Measurements from ENCODE around the gene HSF5.
A peak's percentile ranks its signal among the peaks of the same experiment; 100 is the strongest.

The HSF5 gene

GRCh38 chr17:58385359-58385899 is 102.8 kb downstream of the HSF5 start:
- no peak overlapping the region for H3K23ac ChIP-seq (ENCODE audit: low read length)
- H2BK120ac ChIP-seq (ENCODE audit: insufficient read depth, low read length, poor library complexity): no peak overlapping the region
- no peak overlapping the region for H2AFZ ChIP-seq (ENCODE audit: insufficient read depth, low read length, poor library complexity)
- H4K8ac ChIP-seq (ENCODE audit: low read depth, low read length): no peak overlapping the region
- H2BK12ac ChIP-seq (ENCODE audit: low read length): no peak overlapping the region
- DNase-seq: peak in 1 of 2 donors; percentile 29
- no peaks in the 10 kb centered on the region for H3K9me3 ChIP-seq (ENCODE audit: insufficient read depth, low read depth, low read length)
- H3K36me3 ChIP-seq (ENCODE audit: control insufficient read depth in 1 of 2, insufficient read depth in 2 of 2, low read length in 2 of 2): no peaks in the 10 kb centered on the region
- H3K9ac ChIP-seq (ENCODE audit: low read length): no peak overlapping the region
- H4K91ac ChIP-seq (ENCODE audit: low read depth, low read length): no peak overlapping the region
- no peak overlapping the region for H4K12ac ChIP-seq (ENCODE audit: low read depth, low read length)
- no peak overlapping the region for H3K4me3 ChIP-seq (ENCODE audit: low read depth, low read length)
- no peaks in the 10 kb centered on the region for H3K27me3 ChIP-seq (ENCODE audit: insufficient read depth, low read length)
- H3K4ac ChIP-seq (ENCODE audit: low read depth, low read length): no peak overlapping the region
- H3K27ac ChIP-seq (ENCODE audit: low read depth, low read length): no peak overlapping the region
- H2AK5ac ChIP-seq (ENCODE audit: low read length): no peak overlapping the region
- peaks cover 9 to 19% of the 10 kb centered on the region in 2 experiments for H3K4me1 ChIP-seq (ENCODE audit: control insufficient read depth in 1 of 2, insufficient read depth in 2 of 2, low read length in 2 of 2)
- no peaks in the 10 kb centered on the region for H3K79me2 ChIP-seq (ENCODE audit: control insufficient read depth, insufficient read depth, low read length, poor library complexity)
- no peak overlapping the region for H3K14ac ChIP-seq (ENCODE audit: low read length)
- no peak overlapping the region for H3K4me2 ChIP-seq (ENCODE audit: low read length)
- no peak overlapping the region for H3K18ac ChIP-seq (ENCODE audit: low read length)
- no peak overlapping the region for H2BK5ac ChIP-seq (ENCODE audit: low read depth, low read length, poor library complexity)
- no CpG with 5 or more reads among the region's 4 CpGs for WGBS (ENCODE audit: extremely low coverage, insufficient coverage, insufficient read length)
- H3K79me1 ChIP-seq (ENCODE audit: low read length): no peaks in the 10 kb centered on the region

DNA sequence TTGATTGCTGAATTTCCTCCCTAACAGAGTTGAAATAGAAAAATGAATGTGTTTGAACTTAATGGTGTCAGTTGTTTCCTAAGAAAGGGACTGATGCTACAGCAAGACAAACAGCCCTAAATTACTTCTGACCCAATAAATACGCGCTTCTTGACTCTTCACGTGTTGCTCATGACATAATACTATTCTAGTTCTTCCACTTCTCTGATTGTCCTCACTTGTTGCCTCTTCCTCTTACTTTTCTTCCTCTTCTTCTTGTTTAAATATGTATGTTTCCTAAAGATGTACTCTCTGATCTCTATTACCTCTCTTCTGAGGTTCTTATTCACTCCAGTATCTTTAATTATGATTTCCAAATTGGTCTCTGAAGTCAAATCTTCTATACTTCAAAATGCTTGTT is 103.3 kb downstream of the HSF5 start:
- Histone ChIP-seq H3K27ac (ENCODE audit: low read depth, low read length) (no peak overlapping the region), H3K18ac (ENCODE audit: low read length) (no peak overlapping the region), H3K4me2 (ENCODE audit: low read length) (no peak overlapping the region), H3K14ac (ENCODE audit: low read length) (no peak overlapping the region), H2BK120ac (ENCODE audit: insufficient read depth, low read length, poor library complexity) (no peak overlapping the region), H4K91ac (ENCODE audit: low read depth, low read length) (no peak overlapping the region), H3K36me3 (ENCODE audit: control insufficient read depth in 1 of 2, insufficient read depth in 2 of 2, low read length in 2 of 2) (no peaks in the 10 kb centered on the region), H3K27me3 (ENCODE audit: insufficient read depth, low read length) (no peaks in the 10 kb centered on the region), H3K4ac (ENCODE audit: low read depth, low read length) (no peak overlapping the region), H4K8ac (ENCODE audit: low read depth, low read length) (no peak overlapping the region), H3K79me2 (ENCODE audit: control insufficient read depth, insufficient read depth, low read length, poor library complexity) (no peaks in the 10 kb centered on the region), H3K4me3 (ENCODE audit: low read depth, low read length) (no peak overlapping the region), H2AK5ac (ENCODE audit: low read length) (no peak overlapping the region), H4K12ac (ENCODE audit: low read depth, low read length) (no peak overlapping the region), H2BK12ac (ENCODE audit: low read length) (no peak overlapping the region), H3K23ac (ENCODE audit: low read length) (no peak overlapping the region), H2AFZ (ENCODE audit: insufficient read depth, low read length, poor library complexity) (no peak overlapping the region), H3K4me1 (ENCODE audit: control insufficient read depth in 1 of 2, insufficient read depth in 2 of 2, low read length in 2 of 2) (peaks cover 9 to 22% of the 10 kb centered on the region in 2 experiments), H3K9me3 (ENCODE audit: insufficient read depth, low read depth, low read length) (no peaks in the 10 kb centered on the region), H3K9ac (ENCODE audit: low read length) (no peak overlapping the region), H2BK5ac (ENCODE audit: low read depth, low read length, poor library complexity) (no peak overlapping the region), H3K79me1 (ENCODE audit: low read length) (no peaks in the 10 kb centered on the region)
- DNase-seq: no peak
- no CpG with 5 or more reads among the region's 3 CpGs for WGBS (ENCODE audit: extremely low coverage, insufficient coverage, insufficient read length)

DNA sequence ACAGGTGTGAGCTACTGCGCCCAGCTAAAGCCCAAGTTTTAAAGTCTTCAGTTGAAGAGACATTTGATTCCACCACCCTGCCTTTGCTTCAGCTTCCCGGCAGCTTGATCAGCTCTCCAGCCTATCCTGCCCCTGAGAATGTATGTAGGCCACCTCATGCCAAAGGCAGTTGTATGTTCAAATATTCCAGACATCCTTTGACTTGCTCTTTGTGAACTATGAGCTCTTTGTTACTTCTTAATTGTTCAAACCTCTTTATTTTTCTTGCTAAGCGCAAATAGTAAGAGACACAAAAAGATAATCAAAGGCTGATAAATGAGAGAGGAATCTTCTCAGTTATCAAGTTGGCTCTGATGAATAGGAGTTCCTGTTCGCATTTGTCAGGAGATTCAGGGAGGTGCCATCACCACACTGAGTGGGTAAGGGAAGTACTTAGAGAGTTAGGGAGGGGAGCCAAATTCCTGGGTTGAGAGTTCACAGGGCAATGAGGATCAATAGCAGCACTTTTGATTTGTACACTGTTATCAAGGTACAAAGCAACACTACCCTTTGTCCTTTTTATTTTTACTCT is 104.2 kb downstream of the HSF5 start:
- Histone ChIP-seq H3K4me2 (ENCODE audit: low read length) (no peak overlapping the region), H2BK5ac (ENCODE audit: low read depth, low read length, poor library complexity) (no peak overlapping the region), H2BK12ac (ENCODE audit: low read length) (peak overlapping the region; percentile 53), H3K23ac (ENCODE audit: low read length) (no peak overlapping the region), H3K4ac (ENCODE audit: low read depth, low read length) (no peak overlapping the region), H3K4me3 (ENCODE audit: low read depth, low read length) (no peak overlapping the region), H3K36me3 (ENCODE audit: control insufficient read depth in 1 of 2, insufficient read depth in 2 of 2, low read length in 2 of 2) (no peaks in the 10 kb centered on the region), H2BK120ac (ENCODE audit: insufficient read depth, low read length, poor library complexity) (no peak overlapping the region), H3K4me1 (ENCODE audit: control insufficient read depth in 1 of 2, insufficient read depth in 2 of 2, low read length in 2 of 2) (peaks cover 15 to 28% of the 10 kb centered on the region in 2 experiments), H4K91ac (ENCODE audit: low read depth, low read length) (no peak overlapping the region), H2AFZ (ENCODE audit: insufficient read depth, low read length, poor library complexity) (no peak overlapping the region), H3K9me3 (ENCODE audit: insufficient read depth, low read depth, low read length) (no peaks in the 10 kb centered on the region), H4K8ac (ENCODE audit: low read depth, low read length) (no peak overlapping the region), H3K18ac (ENCODE audit: low read length) (no peak overlapping the region), H3K9ac (ENCODE audit: low read length) (no peak overlapping the region), H2AK5ac (ENCODE audit: low read length) (no peak overlapping the region), H3K79me1 (ENCODE audit: low read length) (no peaks in the 10 kb centered on the region), H3K14ac (ENCODE audit: low read length) (no peak overlapping the region), H4K12ac (ENCODE audit: low read depth, low read length) (no peak overlapping the region), H3K27ac (ENCODE audit: low read depth, low read length) (no peak overlapping the region), H3K79me2 (ENCODE audit: control insufficient read depth, insufficient read depth, low read length, poor library complexity) (no peaks in the 10 kb centered on the region), H3K27me3 (ENCODE audit: insufficient read depth, low read length) (no peaks in the 10 kb centered on the region)
- WGBS (ENCODE audit: extremely low coverage, insufficient coverage, insufficient read length): no CpG with 5 or more reads among the region's 4 CpGs
- DNase-seq: peak; percentile 29 to 72

DNA sequence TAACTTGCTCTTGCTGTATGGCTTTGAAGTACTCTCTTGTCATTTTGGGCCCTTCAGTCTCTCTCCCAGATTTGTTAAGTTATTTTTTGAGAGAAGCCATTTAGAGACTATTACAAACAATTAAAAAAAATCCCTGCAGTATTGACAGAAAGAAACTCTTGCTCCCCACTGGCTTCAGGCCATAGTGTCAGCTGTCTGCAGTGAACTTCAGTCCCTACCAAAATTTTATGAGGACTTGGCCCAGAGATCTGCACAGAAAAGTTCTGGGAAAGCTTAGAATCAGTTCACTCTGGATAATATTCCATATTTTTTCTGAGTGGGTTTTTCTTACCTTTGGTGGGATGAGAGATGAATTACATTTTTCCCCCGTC is 105.4 kb downstream of the HSF5 start:
- no peaks in the 10 kb centered on the region for H3K79me2 ChIP-seq (ENCODE audit: control insufficient read depth, insufficient read depth, low read length, poor library complexity)
- H3K79me1 ChIP-seq (ENCODE audit: low read length): peaks cover under 1% of the 10 kb centered on the region
- H3K4ac ChIP-seq (ENCODE audit: low read depth, low read length): no peak overlapping the region
- no peak overlapping the region for H2AFZ ChIP-seq (ENCODE audit: insufficient read depth, low read length, poor library complexity)
- no CpG with 5 or more reads among the region's 1 CpG for WGBS (ENCODE audit: extremely low coverage, insufficient coverage, insufficient read length)
- no peak overlapping the region for H3K9ac ChIP-seq (ENCODE audit: low read length)
- H3K4me1 ChIP-seq (ENCODE audit: control insufficient read depth in 1 of 2, insufficient read depth in 2 of 2, low read length in 2 of 2): peaks cover 17 to 24% of the 10 kb centered on the region in 2 experiments
- H4K8ac ChIP-seq (ENCODE audit: low read depth, low read length): no peak overlapping the region
- H3K23ac ChIP-seq (ENCODE audit: low read length): no peak overlapping the region
- H3K27me3 ChIP-seq (ENCODE audit: insufficient read depth, low read length): no peaks in the 10 kb centered on the region
- no peak overlapping the region for H3K4me3 ChIP-seq (ENCODE audit: low read depth, low read length)
- no peak for DNase-seq
- H3K4me2 ChIP-seq (ENCODE audit: low read length): no peak overlapping the region
- H2BK5ac ChIP-seq (ENCODE audit: low read depth, low read length, poor library complexity): no peak overlapping the region
- no peak overlapping the region for H2AK5ac ChIP-seq (ENCODE audit: low read length)
- H3K9me3 ChIP-seq (ENCODE audit: insufficient read depth, low read depth, low read length): no peaks in the 10 kb centered on the region
- H4K12ac ChIP-seq (ENCODE audit: low read depth, low read length): no peak overlapping the region
- no peak overlapping the region for H2BK120ac ChIP-seq (ENCODE audit: insufficient read depth, low read length, poor library complexity)
- H3K18ac ChIP-seq (ENCODE audit: low read length): no peak overlapping the region
- H3K14ac ChIP-seq (ENCODE audit: low read length): no peak overlapping the region
- no peak overlapping the region for H3K27ac ChIP-seq (ENCODE audit: low read depth, low read length)
- no peaks in the 10 kb centered on the region for H3K36me3 ChIP-seq (ENCODE audit: control insufficient read depth in 1 of 2, insufficient read depth in 2 of 2, low read length in 2 of 2)
- no peak overlapping the region for H2BK12ac ChIP-seq (ENCODE audit: low read length)
- no peak overlapping the region for H4K91ac ChIP-seq (ENCODE audit: low read depth, low read length)

Measured in trophoblast cell (in vitro differentiated cells and primary cell).